ENCODE results near the gene SAT1.

- no peak for TF ChIP-seq GATA3 (IDR thresholded peaks at IDR 0.05; ENCODE audit: low read depth, low read length)
- TF ChIP-seq GATA2 (IDR thresholded peaks at IDR 0.05; ENCODE audit: low read depth, low read length), result no peak
Observed at GRCh38 chrX:23817979-23818336, 35.0 kb downstream of the SAT1 start.
